ENCODE measurements around the gene E4F1. TPM values are rescaled to one million over a fixed set of nuclear protein-coding genes. Genes with fewer than 3 reads are reported as not detected.

Gene E4F1
- total RNA-seq, 6 donors from 2014 or later = 24.9 to 153 (median 32.9) TPM

GRCh38 chr16:2232094-2232990, 9.0 kb downstream of the E4F1 start:
- Histone ChIP-seq H3K4me3 (no peak overlapping the region), H3K36me3 (peaks cover 41 to 83% (median 77%) of the 10 kb centered on the region in 4 donors), H3K27me3 (peaks cover 0 to 13% (median 9%) of the 10 kb centered on the region in 4 donors), H3K9me3 (no peaks in the 10 kb centered on the region), H3K27ac (no peak overlapping the region), H3K4me1 (peaks cover 11 to 16% (median 13%) of the 10 kb centered on the region in 4 donors)
- TF ChIP-seq EP300 (IDR thresholded peaks at IDR 0.05) (no peak), POLR2AphosphoS5 (IDR thresholded peaks at IDR 0.05) (no peak), CTCF (IDR thresholded peaks at IDR 0.05) (no peak), POLR2A (IDR thresholded peaks at IDR 0.05) (no peak)
- no peak for ATAC-seq (ENCODE audit: low FRiP score in 2 of 2)
- 89 to 93% methylated on average over 29 to 37 of the region's 41 CpGs for WGBS, 2 donors
- peak in 1 of 2 donors; percentile 65 for DNase-seq

GRCh38 chr16:2233046-2233775, 9.8 kb downstream of the E4F1 start:
- WGBS, 2 donors = 87 to 96% methylated on average over 7 to 27 of the region's 28 CpGs
- Histone ChIP-seq H3K27ac (no peak overlapping the region), H3K4me1 (peaks cover 12 to 21% (median 19%) of the 10 kb centered on the region in 4 donors), H3K36me3 (peaks cover 41 to 78% (median 75%) of the 10 kb centered on the region in 4 donors), H3K27me3 (peaks cover 0 to 19% (median 10%) of the 10 kb centered on the region in 4 donors), H3K9me3 (no peaks in the 10 kb centered on the region), H3K4me3 (no peak overlapping the region)
- no peak for ATAC-seq (ENCODE audit: low FRiP score in 2 of 2)
- no peak for TF ChIP-seq EP300 (IDR thresholded peaks at IDR 0.05)
- no peak for TF ChIP-seq POLR2AphosphoS5 (IDR thresholded peaks at IDR 0.05)
- no peak for TF ChIP-seq CTCF (IDR thresholded peaks at IDR 0.05)
- DNase-seq = no peak

GRCh38 chr16:2233872-2234812, 10.8 kb downstream of the E4F1 start:
- peaks cover 0 to 19% (median 10%) of the 10 kb centered on the region in 4 donors for H3K27me3 ChIP-seq
- no peaks in the 10 kb centered on the region for H3K9me3 ChIP-seq
- WGBS, 2 donors = 92 to 95% methylated on average over 12 to 50 of the region's 51 CpGs
- peaks cover 12 to 21% (median 19%) of the 10 kb centered on the region in 4 donors for H3K4me1 ChIP-seq
- H3K36me3 ChIP-seq = peaks cover 36 to 68% (median 67%) of the 10 kb centered on the region in 4 donors
- no peak overlapping the region for H3K27ac ChIP-seq
- no peak overlapping the region for H3K4me3 ChIP-seq
- no peak for ATAC-seq (ENCODE audit: low FRiP score in 2 of 2)
- no peak for TF ChIP-seq POLR2AphosphoS5 (IDR thresholded peaks at IDR 0.05)
- TF ChIP-seq CTCF (IDR thresholded peaks at IDR 0.05) = no peak
- TF ChIP-seq POLR2A (IDR thresholded peaks at IDR 0.05) = no peak
- peak in 1 of 2 donors; percentile 85 for DNase-seq

GRCh38 chr16:2234813-2235170, 11.4 kb downstream of the E4F1 start:
- H3K4me3 ChIP-seq = no peak overlapping the region
- H3K27me3 ChIP-seq = peaks cover 0 to 19% (median 10%) of the 10 kb centered on the region in 4 donors
- WGBS, 2 donors = 93 to 96% methylated on average over 9 to 17 of the region's 18 CpGs
- H3K4me1 ChIP-seq = peaks cover 12 to 21% (median 19%) of the 10 kb centered on the region in 4 donors
- H3K9me3 ChIP-seq = no peaks in the 10 kb centered on the region
- no peak overlapping the region for H3K27ac ChIP-seq
- no peak for DNase-seq
- TF ChIP-seq EP300 (IDR thresholded peaks at IDR 0.05) = no peak
- no peak for TF ChIP-seq CTCF (IDR thresholded peaks at IDR 0.05)
- no peak for TF ChIP-seq POLR2AphosphoS5 (IDR thresholded peaks at IDR 0.05)
- TF ChIP-seq POLR2A (IDR thresholded peaks at IDR 0.05) = no peak
- ATAC-seq (ENCODE audit: low FRiP score in 2 of 2) = no peak
- H3K36me3 ChIP-seq = peaks cover 30 to 64% (median 62%) of the 10 kb centered on the region in 4 donors
